DOHH2 (cell line): Measurements from ENCODE around the gene PLSCR3.

Source experiments
- CTCF ChIP-seq: fragments of 200-600 bp; sonication (generic); IDR thresholded peaks from one replicate; pipeline ENCODE4 v1.5.1; 2014; ENCODE audit warnings: antibody characterized with exemption, mild to moderate bottlenecking, low read depth, low read length; ENCODE audit not compliant: poor library complexity, severe bottlenecking
- EZH2phosphoT487 ChIP-seq: fragments of 200-600 bp; sonication (generic); IDR thresholded peaks from 2 replicates; pipeline ENCODE4 v1.6.1; 2017; ENCODE audit warnings: borderline replicate concordance, mild to moderate bottlenecking, antibody characterized with exemption, low read length, moderate library complexity, mixed read lengths

- TF ChIP-seq CTCF (no peak), EZH2phosphoT487 (no peak)
These were observed 43.1 kb upstream of the PLSCR3 start for GRCh38 chr17:7437369-7437863.
